Suppressor macrophage (primary cell): Measurements from ENCODE around the gene ZNF429.
"Not testable (repeated sequence)": the region's sequence is repeated elsewhere in the genome, so short reads cannot be mapped to it uniquely, and the experiment has no call there.

Source experiments
- DNase-seq, 4 experiments: peaks; one replicate each; pipeline ENCODE4 v3.0.0-alpha.2; 2020 to 2022

ZNF429 gene

GRCh38 chr19:21519488-21519887, 14.1 kb downstream of the ZNF429 start:
- no peak for DNase-seq

DNA sequence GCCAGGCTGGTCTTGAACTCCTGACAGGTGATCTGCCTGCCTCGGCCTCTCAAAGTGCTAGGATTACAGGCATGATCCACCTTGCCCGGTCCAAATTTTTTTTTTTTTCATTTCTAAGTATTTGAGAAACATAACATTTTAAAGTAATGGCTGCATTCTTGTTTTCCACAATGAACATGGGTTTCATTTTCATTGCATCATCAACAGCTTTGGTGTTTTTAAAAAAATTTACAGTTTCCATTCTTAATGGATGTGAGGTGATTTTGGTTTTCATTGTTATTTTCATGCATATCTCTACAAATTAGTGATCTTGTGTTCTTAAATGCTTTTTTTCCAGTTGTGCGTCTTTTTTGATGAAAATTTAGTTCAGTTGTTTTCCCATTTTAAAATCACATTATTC, 27.5 kb downstream of the ZNF429 start:
- no peak for DNase-seq

GRCh38 chr19:21536741-21537290, 31.4 kb downstream of the ZNF429 start:
- DNase-seq, result not testable (repeated sequence)

- DNase-seq, result no peak
Measured at GRCh38 chr19:21559444-21559843, 54.0 kb downstream of the ZNF429 start.

DNA sequence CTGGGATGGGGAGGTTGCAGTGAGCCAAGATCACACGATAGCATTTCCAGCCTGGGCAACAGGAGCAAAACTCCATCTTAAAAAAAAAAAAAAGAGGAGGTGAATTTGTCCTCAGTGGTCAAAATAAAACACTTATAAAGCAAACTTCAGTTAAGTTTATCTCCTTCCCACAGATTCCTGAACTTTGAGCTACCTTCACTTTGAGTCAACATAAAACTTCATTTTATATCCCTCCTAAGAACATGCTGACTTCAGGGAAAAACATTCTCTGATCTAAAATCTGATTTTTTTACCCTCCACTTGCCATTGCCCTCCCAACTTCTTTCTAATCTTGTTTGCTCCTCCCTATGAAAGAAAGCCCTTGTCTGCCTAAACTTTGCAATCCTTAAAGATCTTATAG, 59.0 kb downstream of the ZNF429 start:
- no peak for DNase-seq

DNA sequence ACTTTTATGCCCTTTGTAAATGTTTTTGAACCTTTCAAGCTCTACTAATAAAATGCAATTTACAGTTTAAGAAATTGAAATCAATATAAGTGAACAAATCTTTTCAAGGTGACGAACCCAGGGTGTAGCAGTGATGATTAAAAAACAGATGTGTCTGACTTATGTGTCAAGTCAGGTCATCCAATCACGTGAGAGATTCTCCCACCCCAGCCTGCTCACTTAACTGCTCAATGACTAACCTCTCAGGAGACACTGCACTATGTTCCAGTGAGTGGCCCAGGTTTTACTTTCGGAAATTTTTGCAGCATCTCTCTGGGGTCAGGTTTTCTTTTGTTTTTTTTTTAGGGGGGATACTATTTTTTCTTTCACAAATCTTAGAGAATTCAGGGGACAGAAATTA, 60.7 kb downstream of the ZNF429 start:
- DNase-seq, result peak in 2 of 4 experiments; percentile 8 to 36

DNA sequence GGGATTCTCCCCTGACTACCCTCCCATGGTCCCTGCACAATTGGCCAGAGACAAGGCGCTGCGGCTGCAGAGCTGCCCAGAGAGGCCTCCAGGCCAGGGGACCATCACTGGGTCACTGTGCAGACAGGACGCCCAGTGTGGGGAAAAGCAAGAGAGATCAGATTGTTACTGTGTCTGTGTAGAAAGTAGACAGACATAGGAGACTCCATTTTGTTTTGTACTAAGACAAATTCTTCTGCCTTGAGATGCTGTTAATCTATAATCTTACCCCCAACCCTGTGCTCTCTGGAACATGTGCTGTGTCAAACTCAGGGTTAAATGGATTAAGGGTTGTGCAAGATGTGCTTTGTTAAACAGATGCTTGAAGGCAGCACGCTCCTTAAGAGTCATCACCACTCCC, 62.4 kb downstream of the ZNF429 start:
- not testable (repeated sequence) for DNase-seq

DNA sequence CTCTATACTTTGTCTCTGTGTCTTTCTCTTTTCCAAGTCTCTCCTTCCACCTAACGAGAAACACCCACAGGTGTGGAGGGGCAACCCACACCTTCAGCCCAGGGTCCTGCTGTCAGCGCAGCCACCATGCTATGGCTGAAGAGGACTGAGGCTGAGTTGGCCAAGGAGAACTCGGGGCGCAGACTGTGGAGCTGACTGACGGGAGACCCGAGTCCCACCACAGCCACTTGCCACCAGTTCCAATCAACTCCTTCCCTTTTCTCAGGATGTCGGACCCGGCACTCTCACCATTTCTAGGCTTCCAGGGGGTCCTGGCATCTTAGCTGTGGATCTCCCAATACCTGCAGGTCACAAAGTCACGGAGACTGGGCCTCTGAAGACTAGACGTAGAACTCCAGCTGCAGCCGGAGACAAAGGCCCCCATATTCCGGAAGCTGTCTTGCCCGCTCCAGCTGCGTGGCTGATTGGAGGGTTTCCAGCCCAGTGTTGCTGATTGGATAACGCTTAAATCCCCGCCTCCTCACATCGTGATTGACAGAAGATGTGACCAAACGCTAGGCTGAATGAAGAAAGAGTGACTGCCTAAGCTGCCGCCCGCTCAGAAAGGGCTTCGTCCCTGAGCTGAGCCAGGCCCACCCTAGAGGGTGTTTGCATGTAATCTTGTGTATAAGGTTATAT, 63.6 kb downstream of the ZNF429 start:
- peak; percentile 88 to 94 (median 92) for DNase-seq

DNA sequence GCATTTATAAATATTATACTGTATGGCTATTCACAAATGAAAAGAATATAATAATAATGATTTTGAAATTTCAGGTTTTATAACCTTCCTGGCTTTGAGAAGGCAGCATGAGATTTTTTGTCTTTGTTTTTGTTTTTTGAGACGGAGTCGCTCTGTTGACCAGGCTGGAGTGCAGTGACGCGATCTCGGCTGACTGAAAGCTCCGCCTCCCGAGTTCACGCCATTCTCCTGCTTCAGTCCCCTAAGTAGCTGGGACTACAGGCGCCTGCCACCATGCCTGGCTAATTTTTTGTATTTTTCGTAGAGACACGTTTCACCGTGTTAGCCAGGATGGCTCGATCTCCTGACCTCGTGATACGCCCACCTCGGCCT, 64.1 kb downstream of the ZNF429 start:
- DNase-seq, result peak; percentile 40 to 68 (median 60)

DNA sequence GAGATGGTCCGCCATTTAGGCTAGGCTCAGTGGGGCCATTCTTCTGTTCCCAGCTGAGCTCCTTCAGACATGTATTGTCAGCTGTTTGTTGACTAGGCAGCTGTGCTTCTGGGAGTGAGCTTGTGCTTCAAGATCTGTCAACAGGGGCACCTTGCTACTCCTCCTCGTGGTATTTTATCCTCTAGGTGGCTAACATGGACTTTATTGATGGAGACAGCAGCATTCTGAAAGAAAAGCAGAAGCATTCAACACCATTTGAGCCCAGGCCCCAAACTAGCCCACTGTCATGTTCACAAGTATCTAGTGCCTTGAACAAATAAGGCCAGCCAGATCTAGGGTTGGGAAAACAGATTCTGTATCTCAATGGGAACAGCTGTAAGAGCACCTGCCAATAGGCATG, 65.9 kb downstream of the ZNF429 start:
- no peak for DNase-seq

GRCh38 chr19:21574607-21575006, 69.2 kb downstream of the ZNF429 start:
- DNase-seq, result no peak

GRCh38 chr19:21576481-21576880, 71.1 kb downstream of the ZNF429 start:
- DNase-seq, result no peak

DNA sequence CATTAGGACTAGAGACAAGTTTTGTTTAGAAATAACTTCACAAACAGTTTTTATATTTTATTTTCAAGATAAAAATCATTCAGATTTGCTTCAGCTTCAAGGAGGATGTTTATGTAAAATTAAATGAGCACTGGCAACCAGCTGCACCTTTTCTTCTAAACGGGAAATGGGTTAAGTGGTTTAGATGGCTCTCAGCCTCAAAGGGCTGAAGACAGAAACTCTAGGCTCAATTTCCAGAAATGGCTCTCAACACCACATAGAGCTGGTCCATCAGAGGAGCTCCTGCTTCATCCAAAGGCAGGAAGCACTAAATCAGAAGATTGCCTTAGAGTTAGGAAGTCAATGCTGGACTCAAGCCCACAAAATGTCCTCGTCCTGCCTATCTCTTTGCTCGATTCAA, 74.7 kb downstream of the ZNF429 start:
- no peak for DNase-seq

GRCh38 chr19:21580818-21581217, 75.4 kb downstream of the ZNF429 start:
- DNase-seq, result no peak

GRCh38 chr19:21581646-21582240, 76.3 kb downstream of the ZNF429 start:
- no peak for DNase-seq

DNA sequence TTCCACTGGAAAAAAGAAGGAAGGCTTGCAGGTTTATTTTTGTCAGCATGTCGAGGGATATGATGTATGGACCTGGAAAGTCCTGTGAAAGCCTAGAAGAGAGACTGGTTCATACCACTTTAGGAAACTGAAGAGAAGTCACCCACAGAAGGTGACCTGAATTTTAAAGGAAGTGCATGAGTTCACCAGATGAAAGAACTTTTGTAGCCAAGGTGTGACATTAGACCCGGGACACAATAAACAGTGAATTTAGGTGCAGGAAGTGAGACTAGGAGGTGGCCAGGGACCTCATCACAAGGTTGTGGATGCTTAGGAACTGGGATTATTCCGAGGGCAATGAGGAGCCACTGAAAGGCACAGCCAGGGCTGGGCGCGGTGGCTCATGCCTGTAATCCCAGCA, 79.1 kb downstream of the ZNF429 start:
- DNase-seq, result no peak

GRCh38 chr19:21585281-21585890, 80.0 kb downstream of the ZNF429 start:
- peak in 1 of 4 experiments; percentile 54 for DNase-seq

DNA sequence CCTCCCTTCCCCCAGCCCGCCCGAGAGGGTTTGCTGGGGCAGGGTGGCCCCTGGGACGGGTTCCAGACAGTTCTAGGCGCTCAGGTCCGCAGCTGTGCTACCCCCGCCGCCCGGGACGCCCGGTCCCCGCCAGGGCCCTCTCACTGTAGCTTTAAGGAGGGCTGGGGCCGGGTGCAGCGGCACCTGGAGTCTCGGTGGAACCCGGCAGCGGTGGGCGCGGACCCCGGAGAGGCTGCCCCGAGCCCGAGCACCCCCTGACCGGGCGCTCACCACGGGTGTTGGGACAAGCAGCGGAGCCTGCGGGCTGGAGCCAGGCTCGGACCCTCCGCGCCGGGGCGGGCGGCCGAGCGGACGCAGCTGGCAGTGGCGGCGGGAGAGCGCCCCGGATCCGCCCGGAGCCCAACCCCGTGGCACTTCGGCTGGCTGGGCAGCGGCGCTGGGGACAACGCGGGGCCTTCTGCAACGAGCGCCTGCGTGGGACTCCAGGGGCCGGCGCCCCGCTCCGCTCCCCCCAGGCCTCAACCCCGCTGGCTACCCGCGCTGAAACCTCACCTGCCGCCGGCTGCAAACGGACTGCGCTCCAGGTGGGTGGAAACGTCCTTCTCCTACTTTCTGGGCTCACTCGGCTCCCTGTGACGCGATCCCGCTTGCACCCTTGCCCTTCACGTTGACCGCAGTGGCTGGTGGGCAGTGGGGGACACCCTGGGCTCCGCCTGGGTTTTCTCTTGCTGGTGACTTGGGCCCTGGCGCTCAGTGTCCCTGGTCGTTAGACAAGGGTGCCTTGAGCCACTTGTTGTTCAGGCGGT, 81.1 kb downstream of the ZNF429 start:
- DNase-seq, result peak in 2 of 4 experiments; percentile 53 to 59

DNA sequence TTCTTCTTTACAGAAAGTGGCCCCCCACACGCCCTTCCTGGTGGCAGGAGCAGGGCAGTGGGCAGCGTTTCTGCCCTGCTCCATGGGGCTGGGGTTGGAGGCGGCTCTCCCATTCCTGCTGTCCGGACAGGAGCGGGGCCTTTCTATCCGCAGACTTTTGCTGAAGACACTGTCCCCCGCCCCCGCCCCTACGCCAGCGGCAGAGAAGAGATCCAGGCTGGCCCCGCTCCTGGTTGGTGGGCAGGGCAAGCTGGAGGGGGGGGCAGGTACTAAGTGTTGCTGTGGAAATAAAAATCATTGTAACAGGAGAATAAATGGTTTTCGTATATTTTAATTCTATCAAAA, 81.7 kb downstream of the ZNF429 start:
- peak in 1 of 4 experiments; percentile 13 for DNase-seq

DNA sequence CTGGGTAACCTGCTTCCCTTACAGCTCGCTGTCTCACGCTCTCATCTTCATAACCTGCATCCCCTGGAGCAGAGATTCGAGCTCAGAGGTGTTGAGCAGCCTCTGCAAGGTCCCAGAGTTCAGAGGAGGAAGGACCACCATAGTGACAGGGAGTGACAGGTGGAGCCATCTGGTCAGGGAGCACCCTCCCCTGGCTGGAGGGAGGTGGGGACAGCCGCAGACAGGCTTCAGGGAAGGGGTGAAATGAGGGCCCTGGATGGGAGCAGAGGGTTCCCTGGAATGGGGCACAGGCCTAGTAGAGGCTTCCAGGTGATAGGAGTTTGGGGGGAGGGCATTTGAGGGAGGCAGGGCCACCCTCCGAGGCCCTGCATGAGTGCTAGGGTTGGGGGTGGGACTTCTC, 82.1 kb downstream of the ZNF429 start:
- no peak for DNase-seq

- no peak for DNase-seq
Measured at GRCh38 chr19:21588065-21588601, 82.7 kb downstream of the ZNF429 start.

- no peak for DNase-seq
Measured at GRCh38 chr19:21590867-21591266, 85.5 kb downstream of the ZNF429 start.

DNA sequence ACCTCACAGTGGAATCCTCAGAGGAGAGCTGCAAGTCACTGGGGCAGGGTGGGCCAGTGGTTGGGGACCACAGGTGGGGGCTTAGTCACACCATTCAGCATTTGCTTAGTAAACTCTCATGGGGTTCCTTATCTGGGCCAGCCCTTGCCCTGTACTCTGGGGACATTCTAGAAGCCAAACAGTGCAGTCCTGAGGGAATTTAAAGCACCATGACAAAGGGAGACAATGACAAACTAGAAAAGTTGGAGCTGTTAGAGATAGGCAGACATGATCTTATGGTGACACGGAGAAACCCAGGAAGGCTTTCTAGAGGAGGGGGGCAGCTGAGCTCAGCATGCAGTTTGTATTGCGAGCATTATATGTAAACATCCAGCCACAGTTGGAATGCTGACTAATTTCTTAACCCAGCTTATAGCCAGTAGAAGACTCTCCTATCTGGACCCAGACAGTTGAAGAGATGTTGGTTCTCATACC, 87.6 kb downstream of the ZNF429 start:
- no peak for DNase-seq
